ENCODE data around the gene BSPRY.

The BSPRY gene

GRCh38 chr9:113349445-113350094 is at the start of gene BSPRY:
Gene BSPRY (plus strand): TSS chr9:113349541. CDS start chr9:113349580, 39 bp downstream.
- H3K27ac ChIP-seq (ENCODE audit: low read length) = no peak within 1 kb of the TSS
- no peaks in the 10 kb centered on the region for H3K36me3 ChIP-seq (ENCODE audit: control insufficient read depth, low read depth, low read length)
- peak within 1 kb of the TSS; percentile 56 for H3K4me3 ChIP-seq (ENCODE audit: low read length)
- H3K9me3 ChIP-seq (ENCODE audit: control insufficient read depth, low read depth, low read length) = no peaks in the 10 kb centered on the region
- H3K9ac ChIP-seq (ENCODE audit: low read length) = no peak within 1 kb of the TSS
- peaks cover 9% of the 10 kb centered on the region for H3K4me1 ChIP-seq (ENCODE audit: control insufficient read depth, low read depth, low read length)
- peaks cover 37% of the 10 kb centered on the region for H3K27me3 ChIP-seq (ENCODE audit: control insufficient read depth, insufficient read depth, low read length)

- H3K9ac ChIP-seq (ENCODE audit: low read length) = no peak overlapping the region
- H3K9me3 ChIP-seq (ENCODE audit: control insufficient read depth, low read depth, low read length) = no peaks in the 10 kb centered on the region
- no peaks in the 10 kb centered on the region for H3K4me1 ChIP-seq (ENCODE audit: control insufficient read depth, low read depth, low read length)
- no peak overlapping the region for H3K4me3 ChIP-seq (ENCODE audit: low read length)
- H3K36me3 ChIP-seq (ENCODE audit: control insufficient read depth, low read depth, low read length) = no peaks in the 10 kb centered on the region
- H3K27me3 ChIP-seq (ENCODE audit: control insufficient read depth, insufficient read depth, low read length) = no peaks in the 10 kb centered on the region
- no peak overlapping the region for H3K27ac ChIP-seq (ENCODE audit: low read length)
Measured at GRCh38 chr9:113299800-113300292, 49.5 kb upstream of the BSPRY start.

- H3K27ac ChIP-seq (ENCODE audit: low read length) = no peak overlapping the region
- H3K4me1 ChIP-seq (ENCODE audit: control insufficient read depth, low read depth, low read length) = no peaks in the 10 kb centered on the region
- no peak overlapping the region for H3K9ac ChIP-seq (ENCODE audit: low read length)
Measured at GRCh38 chr9:113301548-113301947, 47.8 kb upstream of the BSPRY start.

GRCh38 chr9:113302792-113303418 is 46.4 kb upstream of the BSPRY start, which contains the start of gene RNF183:
Gene RNF183 (minus strand): TSS chr9:113303376. CDS start chr9:113298184, 5,192 bp downstream.
- Histone ChIP-seq H3K4me1 (ENCODE audit: control insufficient read depth, low read depth, low read length) (no peaks in the 10 kb centered on the region), H3K4me3 (ENCODE audit: low read length) (no peak within 1 kb of the TSS), H3K9ac (ENCODE audit: low read length) (no peak within 1 kb of the TSS), H3K36me3 (ENCODE audit: control insufficient read depth, low read depth, low read length) (no peaks in the 10 kb centered on the region), H3K27ac (ENCODE audit: low read length) (no peak within 1 kb of the TSS), H3K27me3 (ENCODE audit: control insufficient read depth, insufficient read depth, low read length) (no peaks in the 10 kb centered on the region), H3K9me3 (ENCODE audit: control insufficient read depth, low read depth, low read length) (no peaks in the 10 kb centered on the region)

More at GRCh38 chr9:113301548-113301947, 47.8 kb upstream of the BSPRY start:
- no peaks in the 10 kb centered on the region for H3K36me3 ChIP-seq (ENCODE audit: control insufficient read depth, low read depth, low read length)
- H3K27me3 ChIP-seq (ENCODE audit: control insufficient read depth, insufficient read depth, low read length) = no peaks in the 10 kb centered on the region
- H3K4me3 ChIP-seq (ENCODE audit: low read length) = no peak overlapping the region
- H3K9me3 ChIP-seq (ENCODE audit: control insufficient read depth, low read depth, low read length) = no peaks in the 10 kb centered on the region

GRCh38 chr9:113306566-113306965 is 42.8 kb upstream of the BSPRY start:
- no peak overlapping the region for H3K9ac ChIP-seq (ENCODE audit: low read length)
- H3K4me3 ChIP-seq (ENCODE audit: low read length) = no peak overlapping the region
- no peak overlapping the region for H3K27ac ChIP-seq (ENCODE audit: low read length)
- H3K9me3 ChIP-seq (ENCODE audit: control insufficient read depth, low read depth, low read length) = no peaks in the 10 kb centered on the region
- H3K27me3 ChIP-seq (ENCODE audit: control insufficient read depth, insufficient read depth, low read length) = no peaks in the 10 kb centered on the region
- no peaks in the 10 kb centered on the region for H3K36me3 ChIP-seq (ENCODE audit: control insufficient read depth, low read depth, low read length)
- no peaks in the 10 kb centered on the region for H3K4me1 ChIP-seq (ENCODE audit: control insufficient read depth, low read depth, low read length)

- Histone ChIP-seq H3K9me3 (ENCODE audit: control insufficient read depth, low read depth, low read length) (no peaks in the 10 kb centered on the region), H3K27me3 (ENCODE audit: control insufficient read depth, insufficient read depth, low read length) (no peaks in the 10 kb centered on the region), H3K27ac (ENCODE audit: low read length) (no peak overlapping the region), H3K4me1 (ENCODE audit: control insufficient read depth, low read depth, low read length) (no peaks in the 10 kb centered on the region), H3K36me3 (ENCODE audit: control insufficient read depth, low read depth, low read length) (no peaks in the 10 kb centered on the region), H3K9ac (ENCODE audit: low read length) (no peak overlapping the region), H3K4me3 (ENCODE audit: low read length) (no peak overlapping the region)
Measured at GRCh38 chr9:113307396-113307975, 41.9 kb upstream of the BSPRY start.

- Histone ChIP-seq H3K4me3 (ENCODE audit: low read length) (no peak overlapping the region), H3K9ac (ENCODE audit: low read length) (no peak overlapping the region), H3K9me3 (ENCODE audit: control insufficient read depth, low read depth, low read length) (no peaks in the 10 kb centered on the region), H3K27ac (ENCODE audit: low read length) (no peak overlapping the region), H3K27me3 (ENCODE audit: control insufficient read depth, insufficient read depth, low read length) (no peaks in the 10 kb centered on the region), H3K4me1 (ENCODE audit: control insufficient read depth, low read depth, low read length) (no peaks in the 10 kb centered on the region), H3K36me3 (ENCODE audit: control insufficient read depth, low read depth, low read length) (no peaks in the 10 kb centered on the region)
Measured at GRCh38 chr9:113309204-113309813, 40.0 kb upstream of the BSPRY start.

GRCh38 chr9:113310538-113310937 is 38.8 kb upstream of the BSPRY start:
- H3K4me1 ChIP-seq (ENCODE audit: control insufficient read depth, low read depth, low read length) = no peaks in the 10 kb centered on the region
- no peak overlapping the region for H3K9ac ChIP-seq (ENCODE audit: low read length)
- H3K27me3 ChIP-seq (ENCODE audit: control insufficient read depth, insufficient read depth, low read length) = no peaks in the 10 kb centered on the region
- no peaks in the 10 kb centered on the region for H3K36me3 ChIP-seq (ENCODE audit: control insufficient read depth, low read depth, low read length)
- no peaks in the 10 kb centered on the region for H3K9me3 ChIP-seq (ENCODE audit: control insufficient read depth, low read depth, low read length)
- no peak overlapping the region for H3K27ac ChIP-seq (ENCODE audit: low read length)
- H3K4me3 ChIP-seq (ENCODE audit: low read length) = no peak overlapping the region

- Histone ChIP-seq H3K9me3 (ENCODE audit: control insufficient read depth, low read depth, low read length) (no peaks in the 10 kb centered on the region), H3K9ac (ENCODE audit: low read length) (no peak overlapping the region), H3K27me3 (ENCODE audit: control insufficient read depth, insufficient read depth, low read length) (no peaks in the 10 kb centered on the region), H3K36me3 (ENCODE audit: control insufficient read depth, low read depth, low read length) (no peaks in the 10 kb centered on the region), H3K4me1 (ENCODE audit: control insufficient read depth, low read depth, low read length) (no peaks in the 10 kb centered on the region), H3K4me3 (ENCODE audit: low read length) (no peak overlapping the region), H3K27ac (ENCODE audit: low read length) (no peak overlapping the region)
Measured at GRCh38 chr9:113311961-113312360, 37.4 kb upstream of the BSPRY start.

- no peak overlapping the region for H3K9ac ChIP-seq (ENCODE audit: low read length)
- H3K36me3 ChIP-seq (ENCODE audit: control insufficient read depth, low read depth, low read length) = no peaks in the 10 kb centered on the region
- no peak overlapping the region for H3K27ac ChIP-seq (ENCODE audit: low read length)
- no peaks in the 10 kb centered on the region for H3K27me3 ChIP-seq (ENCODE audit: control insufficient read depth, insufficient read depth, low read length)
- no peaks in the 10 kb centered on the region for H3K9me3 ChIP-seq (ENCODE audit: control insufficient read depth, low read depth, low read length)
- no peak overlapping the region for H3K4me3 ChIP-seq (ENCODE audit: low read length)
- H3K4me1 ChIP-seq (ENCODE audit: control insufficient read depth, low read depth, low read length) = no peaks in the 10 kb centered on the region
Measured at GRCh38 chr9:113313261-113313660, 36.1 kb upstream of the BSPRY start.

- Histone ChIP-seq H3K9me3 (ENCODE audit: control insufficient read depth, low read depth, low read length) (no peaks in the 10 kb centered on the region), H3K27ac (ENCODE audit: low read length) (no peak overlapping the region), H3K36me3 (ENCODE audit: control insufficient read depth, low read depth, low read length) (no peaks in the 10 kb centered on the region), H3K9ac (ENCODE audit: low read length) (no peak overlapping the region), H3K4me1 (ENCODE audit: control insufficient read depth, low read depth, low read length) (no peaks in the 10 kb centered on the region), H3K4me3 (ENCODE audit: low read length) (no peak overlapping the region), H3K27me3 (ENCODE audit: control insufficient read depth, insufficient read depth, low read length) (no peaks in the 10 kb centered on the region)
Measured at GRCh38 chr9:113315231-113315630, 34.1 kb upstream of the BSPRY start.

All from iPS-18a (cell line).